Skeletal muscle satellite cell (primary cell): ENCODE data around the gene PPP1CA.
A peak's percentile ranks its signal among the peaks of the same experiment; 100 is the strongest.

ENCODE experiments used
- H3K27me3 ChIP-seq: 2 replicates; pipeline ENCODE4 v1.7.0; 2013; ENCODE audit warnings: low read length; ENCODE audit not compliant: control insufficient read depth, insufficient read depth
- H3K36me3 ChIP-seq: 2 replicates; pipeline ENCODE4 v1.7.0; 2013; ENCODE audit warnings: mild to moderate bottlenecking, control low read depth, low read length; ENCODE audit not compliant: insufficient read depth
- H3K4me1 ChIP-seq: 2 replicates; pipeline ENCODE4 v1.7.0; 2013; ENCODE audit warnings: low read length; ENCODE audit not compliant: control insufficient read depth, insufficient read depth
- H3K4me2 ChIP-seq: 2 replicates; pipeline ENCODE4 v1.7.0; 2013; ENCODE audit warnings: mild to moderate bottlenecking, low read length
- H3K4me3 ChIP-seq: 2 replicates; pipeline ENCODE4 v1.7.0; 2013; ENCODE audit warnings: low read length
- H3K9ac ChIP-seq: 2 replicates; pipeline ENCODE4 v1.7.0; 2013; ENCODE audit warnings: mild to moderate bottlenecking, low read depth, low read length, moderate library complexity
- H3K9me3 ChIP-seq: replicated peaks from 2 replicates; pipeline ENCODE4 v1.7.0; 2013; ENCODE audit warnings: mild to moderate bottlenecking, control low read depth, low read length

Gene PPP1CA

DNA sequence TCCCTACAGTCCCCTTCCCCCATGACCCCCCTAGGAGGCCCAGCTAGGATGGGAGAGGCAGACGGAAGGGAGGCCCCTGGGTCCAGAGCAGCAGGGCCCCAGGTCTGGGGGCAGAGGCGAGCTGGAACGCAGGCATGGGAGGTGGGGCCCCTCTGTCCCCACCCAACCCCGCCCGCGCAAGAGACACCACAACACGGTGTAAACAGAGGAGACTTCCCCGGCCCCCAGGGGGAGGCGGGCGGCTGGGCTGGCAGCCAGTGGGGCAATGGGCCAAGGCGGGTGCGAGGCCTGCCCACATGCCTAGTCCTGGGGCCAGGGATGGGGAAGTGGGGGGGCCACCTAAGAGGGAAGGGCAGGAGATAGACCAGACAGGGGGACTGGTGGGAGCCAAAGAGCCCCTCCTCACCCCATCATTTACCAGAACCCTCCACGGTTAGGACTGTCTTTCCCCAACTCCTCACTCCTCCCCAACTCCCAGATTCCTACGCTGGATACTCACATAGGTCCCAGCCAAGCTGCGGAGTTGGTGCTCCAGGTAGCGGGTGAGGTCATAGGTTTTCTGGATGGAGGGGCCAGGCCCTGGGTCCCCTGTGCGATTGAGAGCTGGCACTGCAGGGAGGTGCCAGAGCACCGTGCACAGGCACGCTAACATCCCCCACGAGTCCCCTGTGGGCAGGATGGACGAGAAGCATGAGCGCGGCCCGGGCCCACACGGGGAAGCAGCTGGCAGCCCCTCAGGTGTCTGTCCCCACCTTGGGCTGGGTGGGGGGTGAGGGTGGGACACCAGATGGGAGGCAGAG is 34.5 kb downstream of the PPP1CA start:
- no peaks in the 10 kb centered on the region for H3K9me3 ChIP-seq
- peak overlapping the region; percentile 63 for H3K4me2 ChIP-seq
- H3K4me1 ChIP-seq: peaks cover 61% of the 10 kb centered on the region
- peaks cover 46% of the 10 kb centered on the region for H3K36me3 ChIP-seq
- H3K9ac ChIP-seq: peak overlapping the region; percentile 47
- H3K4me3 ChIP-seq: no peak overlapping the region
- no peaks in the 10 kb centered on the region for H3K27me3 ChIP-seq

DNA sequence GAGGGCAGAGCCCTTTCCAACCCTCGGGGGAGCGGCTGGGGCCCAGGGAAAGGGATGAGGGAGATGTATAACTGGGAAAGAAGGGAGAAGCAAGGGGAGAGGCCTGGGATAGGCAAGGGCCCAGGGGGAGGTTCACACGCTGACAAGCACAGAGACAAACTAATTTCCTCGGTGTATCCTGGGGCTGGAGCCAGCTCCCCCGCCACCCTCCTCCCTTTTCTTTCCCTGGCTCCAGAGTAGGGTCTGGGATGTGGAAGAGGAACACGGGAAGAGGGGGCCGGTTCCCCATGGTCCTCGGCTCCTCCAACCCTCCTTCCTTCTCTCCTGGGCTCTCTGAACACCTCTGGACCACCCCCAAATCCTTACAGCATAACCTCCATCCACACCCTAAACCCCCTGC is 35.1 kb downstream of the PPP1CA start:
- no peak overlapping the region for H3K4me3 ChIP-seq
- no peaks in the 10 kb centered on the region for H3K9me3 ChIP-seq
- H3K36me3 ChIP-seq: peaks cover 52% of the 10 kb centered on the region
- no peaks in the 10 kb centered on the region for H3K27me3 ChIP-seq
- H3K4me1 ChIP-seq: peaks cover 58% of the 10 kb centered on the region
- H3K4me2 ChIP-seq: peak overlapping the region; percentile 63
- H3K9ac ChIP-seq: peak overlapping the region; percentile 47

DNA sequence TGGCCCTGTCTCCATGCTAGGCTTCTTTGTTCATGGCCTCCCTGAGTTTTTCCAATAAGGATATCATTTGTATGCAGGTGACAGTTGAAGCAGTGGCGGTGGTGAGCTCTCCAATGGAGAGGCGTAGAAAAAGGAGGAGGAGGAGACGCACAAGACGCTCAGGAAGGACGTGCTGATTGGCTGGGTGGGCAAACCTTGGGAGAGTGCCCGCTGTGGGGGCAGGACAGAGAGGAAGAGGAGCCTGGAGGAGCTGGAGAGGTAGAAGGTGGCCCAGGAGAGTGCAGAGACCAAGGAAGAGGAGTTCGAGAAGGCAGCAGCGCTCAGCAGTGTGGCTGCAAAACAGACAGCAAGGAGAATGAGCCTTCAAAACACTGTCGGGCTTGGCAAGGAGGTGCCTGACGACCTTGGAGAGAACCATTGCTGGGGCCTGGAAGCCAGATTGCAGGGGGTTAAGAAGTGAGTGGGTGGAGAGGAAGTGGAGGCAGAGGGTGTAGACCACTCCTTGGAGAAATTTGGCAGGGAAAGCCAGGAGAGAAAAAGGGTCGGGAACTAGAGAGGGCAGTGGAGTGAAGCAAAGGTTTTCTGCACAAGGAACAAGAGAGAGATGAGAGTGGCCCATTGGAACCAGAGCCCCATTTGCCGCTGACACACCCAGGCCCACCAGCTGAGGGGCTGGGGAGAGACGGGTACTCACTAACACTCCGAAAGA is 35.8 kb downstream of the PPP1CA start:
- Histone ChIP-seq H3K9me3 (no peaks in the 10 kb centered on the region), H3K4me3 (no peak overlapping the region), H3K4me1 (peaks cover 51% of the 10 kb centered on the region), H3K36me3 (peaks cover 53% of the 10 kb centered on the region), H3K4me2 (peak overlapping the region; percentile 63), H3K27me3 (no peaks in the 10 kb centered on the region), H3K9ac (peak overlapping the region; percentile 47)

DNA sequence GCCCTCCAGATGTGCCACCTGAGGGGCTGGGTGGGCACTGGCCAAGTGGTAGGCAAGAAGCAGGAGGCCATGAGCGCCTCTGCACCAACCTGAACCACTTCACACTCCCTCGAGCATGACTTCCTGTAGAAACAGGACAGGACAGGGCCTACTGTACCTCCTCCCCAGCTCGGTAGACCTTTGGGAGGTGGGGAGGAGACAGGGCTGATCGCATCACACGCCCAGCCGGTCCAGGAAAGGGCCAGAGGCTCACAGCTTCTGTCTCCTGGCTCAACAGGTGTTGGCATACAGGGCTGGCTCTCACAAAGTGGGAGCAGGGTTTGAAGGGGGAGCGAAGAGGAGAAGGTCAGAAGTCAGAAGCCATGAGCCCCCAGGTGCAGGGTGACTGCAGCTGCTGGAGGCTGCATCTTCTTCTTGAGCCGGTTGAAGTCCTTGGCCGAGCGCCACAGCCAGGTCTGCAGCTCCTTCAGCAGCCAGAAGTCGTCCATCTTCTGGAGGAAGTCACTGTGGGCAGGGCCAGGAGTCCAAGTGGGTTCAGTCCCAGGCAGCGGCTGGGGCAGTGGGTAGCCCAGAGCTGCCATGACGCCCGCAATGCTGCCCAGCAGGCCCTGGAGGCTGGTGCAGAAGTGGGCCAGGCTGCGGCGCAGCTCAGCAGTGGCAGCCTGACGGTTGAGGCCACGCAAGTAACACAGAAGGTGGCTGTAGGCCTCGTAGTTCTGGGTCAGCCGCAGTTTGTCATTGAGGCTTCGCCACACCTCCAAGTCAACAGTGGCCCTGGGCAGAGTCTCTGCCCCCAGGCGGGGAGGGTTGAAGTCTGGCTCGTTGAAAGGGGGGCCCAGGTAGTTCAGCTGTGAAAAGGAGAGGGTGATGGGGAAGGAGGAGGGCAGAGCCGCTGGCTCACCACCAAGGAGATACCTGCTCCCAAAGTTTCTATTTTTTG is 36.6 kb downstream of the PPP1CA start:
- Histone ChIP-seq H3K9me3 (no peaks in the 10 kb centered on the region), H3K9ac (no peak overlapping the region), H3K36me3 (peaks cover 53% of the 10 kb centered on the region), H3K27me3 (no peaks in the 10 kb centered on the region), H3K4me3 (no peak overlapping the region), H3K4me2 (no peak overlapping the region), H3K4me1 (peaks cover 44% of the 10 kb centered on the region)

DNA sequence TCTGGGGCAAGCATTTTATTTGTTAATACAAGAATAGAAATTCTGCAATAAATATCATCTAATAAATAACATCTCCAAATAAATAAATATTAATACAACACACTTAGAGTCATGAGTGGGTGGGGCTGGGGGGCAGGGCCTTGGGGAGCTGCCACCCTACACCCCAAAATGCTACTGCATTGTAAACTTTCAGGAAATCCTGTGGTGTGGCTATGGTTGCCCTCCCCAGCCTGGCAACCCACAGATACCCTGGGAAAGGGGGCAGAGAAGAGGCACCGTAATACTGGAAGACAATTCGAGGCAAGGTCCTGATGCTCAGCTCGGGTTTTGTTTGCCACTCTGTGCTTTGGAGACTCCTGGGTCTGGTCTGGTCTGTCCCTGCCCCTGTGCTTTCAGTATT is 37.5 kb downstream of the PPP1CA start:
- Histone ChIP-seq H3K36me3 (peaks cover 53% of the 10 kb centered on the region), H3K4me3 (no peak overlapping the region), H3K9ac (no peak overlapping the region), H3K27me3 (no peaks in the 10 kb centered on the region), H3K9me3 (no peaks in the 10 kb centered on the region), H3K4me2 (no peak overlapping the region), H3K4me1 (peaks cover 35% of the 10 kb centered on the region)

DNA sequence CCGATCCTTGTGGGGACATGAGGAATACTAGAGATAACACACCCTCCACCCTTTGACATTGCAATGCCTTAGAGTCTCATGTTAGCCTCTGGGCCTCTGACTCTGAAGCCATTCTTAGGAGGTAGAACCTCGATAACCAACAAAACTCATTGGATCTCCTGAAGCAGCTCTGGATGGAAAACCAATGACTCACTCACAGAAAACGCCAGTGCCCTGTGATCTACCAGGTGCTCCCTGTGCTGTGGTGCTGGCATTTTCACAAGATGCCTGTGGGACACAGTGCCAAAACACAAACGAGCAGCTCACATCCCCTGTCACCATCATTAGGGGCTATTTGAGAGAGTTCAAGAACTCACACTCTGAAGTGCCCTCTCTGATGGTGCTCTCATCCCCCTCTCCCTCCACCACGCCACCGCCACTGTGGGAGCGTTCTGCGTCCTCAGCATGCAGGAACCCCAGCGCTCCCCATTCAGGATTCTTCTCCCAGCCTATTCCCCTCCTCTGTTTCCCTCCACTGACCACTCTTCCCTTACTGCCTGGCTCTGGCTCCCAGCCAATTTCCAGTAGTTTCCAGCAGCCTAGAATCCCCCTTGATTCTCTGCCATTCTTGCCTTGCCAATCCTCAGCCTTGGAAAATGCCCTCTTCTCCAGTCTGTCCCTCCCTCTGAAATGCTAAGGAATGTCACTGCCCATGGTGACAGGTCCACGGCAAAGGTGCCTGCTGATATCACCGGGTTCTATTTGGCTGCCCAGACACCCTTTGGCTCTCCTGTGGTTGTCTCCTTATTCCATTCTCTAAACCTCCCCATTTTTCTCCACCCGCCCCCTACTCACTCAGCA is 43.6 kb downstream of the PPP1CA start:
- H3K36me3 ChIP-seq: peaks cover 19% of the 10 kb centered on the region
- H3K9ac ChIP-seq: peak overlapping the region; percentile 8
- peak overlapping the region; percentile 8 for H3K4me3 ChIP-seq
- peak overlapping the region; percentile 30 for H3K4me2 ChIP-seq
- H3K4me1 ChIP-seq: peaks cover 56% of the 10 kb centered on the region
- H3K9me3 ChIP-seq: no peaks in the 10 kb centered on the region
- H3K27me3 ChIP-seq: no peaks in the 10 kb centered on the region

DNA sequence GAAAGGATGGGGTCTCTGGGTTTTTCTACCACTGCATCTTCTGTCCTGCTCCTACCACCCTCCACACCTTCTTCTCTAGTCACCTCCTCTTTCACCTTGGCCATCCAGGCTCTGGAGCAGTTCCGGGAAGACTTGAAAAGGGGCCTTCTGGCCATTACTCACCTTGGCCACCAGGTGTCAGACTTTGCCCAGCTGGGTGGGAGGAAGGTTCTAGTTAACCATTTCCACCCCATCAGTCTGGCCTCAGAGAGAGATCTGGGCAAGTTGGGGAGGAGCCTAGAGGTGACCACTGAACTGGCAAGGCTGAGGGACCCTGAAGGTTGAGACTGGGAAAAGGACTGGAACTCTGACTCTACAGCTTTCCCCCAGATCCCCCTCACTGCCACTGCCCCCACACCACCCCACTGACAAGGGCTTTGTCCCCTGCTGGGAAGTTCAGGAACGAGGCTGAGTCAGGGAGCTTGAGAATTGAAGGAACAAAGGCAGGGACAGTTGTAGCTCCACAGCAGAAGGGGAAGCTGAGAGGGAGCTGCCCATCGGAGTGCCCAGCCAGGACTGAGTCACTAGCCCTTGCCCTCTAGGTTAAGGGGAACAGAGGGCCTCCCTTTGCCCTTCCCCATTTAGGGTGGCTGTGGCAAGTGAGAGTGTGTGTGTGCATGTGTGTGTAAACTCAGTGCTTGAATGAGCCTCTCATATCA is 44.6 kb downstream of the PPP1CA start:
- Histone ChIP-seq H3K36me3 (peaks cover 9% of the 10 kb centered on the region), H3K4me2 (peak overlapping the region; percentile 30), H3K9ac (peak overlapping the region; percentile 80), H3K27me3 (no peaks in the 10 kb centered on the region), H3K9me3 (no peaks in the 10 kb centered on the region), H3K4me1 (peaks cover 63% of the 10 kb centered on the region), H3K4me3 (peak overlapping the region; percentile 8)

DNA sequence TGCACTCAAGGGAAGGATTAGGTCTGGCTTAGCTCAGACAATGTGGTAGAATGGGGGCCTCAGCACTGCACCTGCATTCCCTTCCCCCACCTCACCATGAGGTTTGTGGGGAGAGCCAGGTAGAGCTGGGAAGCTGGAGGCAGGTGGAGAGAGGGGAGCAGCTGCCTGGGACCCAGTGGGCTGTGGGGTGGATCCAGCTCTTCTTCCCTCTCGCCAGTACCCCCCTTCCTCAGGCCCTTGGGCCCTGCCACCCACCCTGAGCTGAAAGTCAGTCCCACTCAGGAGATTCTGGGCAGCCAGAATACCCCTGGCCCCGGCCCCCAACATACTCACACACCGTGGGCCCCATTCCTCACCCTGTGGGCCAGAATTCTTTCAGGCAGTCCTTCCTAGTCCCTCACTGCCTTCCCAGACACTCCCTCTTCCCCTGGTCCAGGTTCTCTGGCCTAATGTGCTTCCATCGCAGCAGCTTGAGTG is 45.2 kb downstream of the PPP1CA start:
- H3K4me1 ChIP-seq: peaks cover 66% of the 10 kb centered on the region
- peaks cover 7% of the 10 kb centered on the region for H3K36me3 ChIP-seq
- H3K9me3 ChIP-seq: no peaks in the 10 kb centered on the region
- H3K4me2 ChIP-seq: no peak overlapping the region
- H3K9ac ChIP-seq: peak overlapping the region; percentile 80
- no peaks in the 10 kb centered on the region for H3K27me3 ChIP-seq
- no peak overlapping the region for H3K4me3 ChIP-seq

DNA sequence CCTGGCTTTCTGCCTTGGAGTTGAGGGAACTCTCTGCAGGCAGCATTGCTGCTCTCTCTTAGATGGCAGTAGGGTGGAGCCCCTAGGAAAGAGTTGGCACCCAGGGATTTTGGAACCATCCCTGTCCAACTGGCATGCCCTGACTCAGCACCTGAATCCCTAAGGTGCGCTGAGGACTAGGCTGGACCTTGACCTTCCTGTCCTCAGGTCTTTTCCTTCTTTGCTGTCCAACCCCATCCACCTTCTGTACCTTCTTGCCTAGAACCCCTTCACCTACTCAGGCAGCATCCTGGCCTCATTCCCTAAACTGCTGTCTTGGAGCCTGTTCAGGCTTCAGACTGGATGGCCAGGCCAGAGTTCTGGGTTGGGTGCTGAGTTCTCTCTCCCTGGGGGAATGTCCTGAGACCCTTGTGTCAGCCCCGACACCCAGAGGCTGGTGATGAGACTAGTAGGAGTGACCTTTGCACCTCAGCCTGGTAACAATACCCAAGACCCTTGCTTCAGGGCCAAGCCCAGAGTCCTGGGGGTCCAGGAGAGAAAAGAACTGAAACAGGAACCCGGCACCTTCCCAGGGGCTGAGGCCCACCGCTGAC is 45.8 kb downstream of the PPP1CA start:
- peak overlapping the region; percentile 82 for H3K4me2 ChIP-seq
- peaks cover 69% of the 10 kb centered on the region for H3K4me1 ChIP-seq
- no peaks in the 10 kb centered on the region for H3K27me3 ChIP-seq
- H3K9me3 ChIP-seq: no peaks in the 10 kb centered on the region
- peak overlapping the region; percentile 80 for H3K9ac ChIP-seq
- peak overlapping the region; percentile 0 for H3K4me3 ChIP-seq
- H3K36me3 ChIP-seq: peaks cover 8% of the 10 kb centered on the region
